Colonic mucosa (tissue), 4 donors: ENCODE results near the gene PCBP2. TPM values are rescaled to one million over a fixed set of nuclear protein-coding genes. Genes with fewer than 3 reads are reported as not detected.

Experiments
- DNase-seq: peaks from one replicate; pipeline ENCODE4 v3.0.0-alpha.2; 2020
- H3K27ac ChIP-seq: fragments of 200-600 bp; one replicate; pipeline ENCODE4 v1.8.0; 2021
- H3K27me3 ChIP-seq: fragments of 200-600 bp; one replicate; pipeline ENCODE4 v1.8.0; 2021
- H3K36me3 ChIP-seq: fragments of 200-600 bp; one replicate; pipeline ENCODE4 v1.8.0; 2021
- H3K4me1 ChIP-seq: fragments of 200-600 bp; one replicate; pipeline ENCODE4 v1.8.0; 2021; ENCODE audit warnings: mild to moderate bottlenecking
- H3K4me3 ChIP-seq: fragments of 200-600 bp; one replicate; pipeline ENCODE4 v1.8.0; 2021
- H3K9ac ChIP-seq, 2 donors: one replicate each; pipeline ENCODE4 v1.7.0; 2013; ENCODE audit warnings: control low read depth in 2 of 2, low read depth in 2 of 2, low read length in 2 of 2
- H3K9me3 ChIP-seq: fragments of 200-600 bp; one replicate; pipeline ENCODE4 v1.8.0; 2021
- CTCF ChIP-seq: fragments of 200-600 bp; IDR thresholded peaks from one replicate; pipeline ENCODE4 v1.8.0; 2022; ENCODE audit warnings: antibody characterized with exemption, mild to moderate bottlenecking
- intact Hi-C: fragments of 100-400 bp; cut with DNase I; formaldehyde crosslinking; loops from one replicate; pipeline ENCODE4 v1.14.1; 2022
- total RNA-seq, 2 donors: library from RNA; stranded (reverse); fragmentation: NEBNext Ultra II Directional in 1 of 2; extraction: Animal tissue kit (Norgen Biotek cat#: 25700) in 1 of 2; gene quantifications; one replicate each; pipeline ENCODE4 v1.2.1, GENCODE V29; 2021
- donor health status: healthy.
- donor health status: DM: no; HTN: no; CAD: no.
- donor health status: DM: no; HTN: no; CAD: no.

Gene PCBP2
- total RNA-seq, 2 donors from 2014 or later: 579 to 596 TPM

DNA sequence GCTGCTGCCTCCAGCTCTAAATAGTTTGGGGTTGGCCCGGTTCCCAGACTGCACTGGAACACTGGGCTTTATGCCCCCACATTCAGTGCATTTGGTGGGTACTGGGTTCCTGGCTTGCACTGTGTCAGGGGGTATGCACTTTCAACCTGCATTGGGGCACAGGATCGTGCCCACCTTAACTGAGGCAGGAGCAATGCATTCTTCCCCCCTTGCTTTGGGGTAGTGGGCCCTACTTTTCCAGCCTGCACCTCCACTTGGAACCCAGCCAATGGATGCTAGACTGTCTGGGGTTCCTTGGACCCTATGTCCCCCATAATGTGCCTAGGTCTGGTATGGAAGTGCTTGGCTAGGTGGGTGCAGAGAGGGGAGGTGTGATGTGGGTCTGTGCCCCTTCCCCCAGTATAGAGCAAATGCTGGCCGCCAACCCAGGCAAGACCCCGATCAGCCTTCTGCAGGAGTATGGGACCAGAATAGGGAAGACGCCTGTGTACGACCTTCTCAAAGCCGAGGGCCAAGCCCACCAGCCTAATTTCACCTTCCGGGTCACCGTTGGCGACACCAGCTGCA, 49.8 kb downstream of the PCBP2 start:
- Histone ChIP-seq H3K27me3 (no peaks in the 10 kb centered on the region), H3K36me3 (no peaks in the 10 kb centered on the region), H3K9ac (peak overlapping the region; percentile 73 to 96), H3K4me3 (peak overlapping the region; percentile 69), H3K4me1 (peaks cover 11% of the 10 kb centered on the region), H3K9me3 (no peaks in the 10 kb centered on the region), H3K27ac (peak overlapping the region; percentile 97)
- no peak for TF ChIP-seq CTCF
- DNase-seq: no peak
- intact Hi-C loops: loop anchor here (10.0 kb wide), 2 partner anchors 47 to 167 kb away; partner anchors contain the start of genes PCBP2 and SP7

DNA sequence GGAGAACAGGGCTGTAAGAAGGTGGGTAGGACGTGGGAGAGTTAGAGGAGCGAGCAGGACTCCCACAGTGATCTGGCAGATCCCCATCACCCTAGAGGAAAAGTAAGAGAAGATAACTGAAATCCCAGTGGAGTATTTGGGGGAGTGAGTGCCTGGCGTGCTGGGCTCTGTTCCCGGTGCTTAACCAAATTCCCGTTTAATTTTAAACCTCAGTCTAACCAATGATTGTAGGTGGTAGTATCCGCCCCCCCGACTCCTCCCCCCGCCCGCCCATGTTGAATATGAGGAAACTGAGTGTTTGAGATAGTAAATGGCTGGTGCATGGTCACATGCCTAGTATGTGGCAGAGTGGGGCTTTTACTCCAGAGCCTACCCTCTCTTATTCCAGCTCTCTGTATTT, 50.4 kb downstream of the PCBP2 start:
- H3K4me1 ChIP-seq: peaks cover 11% of the 10 kb centered on the region
- intact Hi-C loops: loop anchor here (10.0 kb wide), 2 partner anchors 48 to 168 kb away; partner anchors contain the start of genes PCBP2 and SP7
- no peak for TF ChIP-seq CTCF
- peak overlapping the region; percentile 73 to 96 for H3K9ac ChIP-seq
- H3K9me3 ChIP-seq: no peaks in the 10 kb centered on the region
- DNase-seq: no peak
- no peaks in the 10 kb centered on the region for H3K36me3 ChIP-seq
- no peak overlapping the region for H3K27ac ChIP-seq
- no peak overlapping the region for H3K4me3 ChIP-seq
- H3K27me3 ChIP-seq: no peaks in the 10 kb centered on the region

DNA sequence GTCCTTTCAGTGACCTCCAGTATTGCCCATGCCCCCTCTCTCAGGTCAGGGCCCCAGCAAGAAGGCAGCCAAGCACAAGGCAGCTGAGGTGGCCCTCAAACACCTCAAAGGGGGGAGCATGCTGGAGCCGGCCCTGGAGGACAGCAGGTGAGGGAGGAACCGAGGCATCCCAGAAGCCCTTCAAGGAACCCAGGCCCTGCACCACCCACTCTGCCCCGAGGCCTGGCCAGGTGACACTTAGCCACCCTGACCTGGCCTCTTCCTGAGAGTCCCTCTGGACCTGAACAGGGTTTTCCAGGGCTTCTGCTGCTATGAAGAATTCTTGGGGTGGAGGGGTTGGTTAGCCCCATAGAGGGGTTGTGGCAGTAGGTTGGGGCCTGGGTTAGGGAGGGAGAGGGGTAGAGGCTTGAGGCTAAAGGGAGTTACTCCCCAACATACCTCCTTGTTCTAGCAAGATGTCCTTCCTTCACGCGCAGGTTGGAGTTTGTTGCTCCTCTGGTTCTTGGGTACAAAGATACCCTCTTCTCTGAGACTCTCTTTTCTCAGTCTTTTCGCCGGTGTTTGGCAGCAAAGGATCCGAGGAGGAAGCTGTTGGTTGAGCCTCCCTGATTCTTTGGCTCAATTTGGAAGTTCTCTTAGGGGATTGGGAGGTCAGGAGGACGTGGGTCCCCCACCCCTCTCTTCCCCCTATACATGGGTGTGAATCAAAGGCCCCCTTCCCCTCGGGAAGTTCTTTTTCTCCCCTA, 51.3 kb downstream of the PCBP2 start:
- no peaks in the 10 kb centered on the region for H3K36me3 ChIP-seq

DNA sequence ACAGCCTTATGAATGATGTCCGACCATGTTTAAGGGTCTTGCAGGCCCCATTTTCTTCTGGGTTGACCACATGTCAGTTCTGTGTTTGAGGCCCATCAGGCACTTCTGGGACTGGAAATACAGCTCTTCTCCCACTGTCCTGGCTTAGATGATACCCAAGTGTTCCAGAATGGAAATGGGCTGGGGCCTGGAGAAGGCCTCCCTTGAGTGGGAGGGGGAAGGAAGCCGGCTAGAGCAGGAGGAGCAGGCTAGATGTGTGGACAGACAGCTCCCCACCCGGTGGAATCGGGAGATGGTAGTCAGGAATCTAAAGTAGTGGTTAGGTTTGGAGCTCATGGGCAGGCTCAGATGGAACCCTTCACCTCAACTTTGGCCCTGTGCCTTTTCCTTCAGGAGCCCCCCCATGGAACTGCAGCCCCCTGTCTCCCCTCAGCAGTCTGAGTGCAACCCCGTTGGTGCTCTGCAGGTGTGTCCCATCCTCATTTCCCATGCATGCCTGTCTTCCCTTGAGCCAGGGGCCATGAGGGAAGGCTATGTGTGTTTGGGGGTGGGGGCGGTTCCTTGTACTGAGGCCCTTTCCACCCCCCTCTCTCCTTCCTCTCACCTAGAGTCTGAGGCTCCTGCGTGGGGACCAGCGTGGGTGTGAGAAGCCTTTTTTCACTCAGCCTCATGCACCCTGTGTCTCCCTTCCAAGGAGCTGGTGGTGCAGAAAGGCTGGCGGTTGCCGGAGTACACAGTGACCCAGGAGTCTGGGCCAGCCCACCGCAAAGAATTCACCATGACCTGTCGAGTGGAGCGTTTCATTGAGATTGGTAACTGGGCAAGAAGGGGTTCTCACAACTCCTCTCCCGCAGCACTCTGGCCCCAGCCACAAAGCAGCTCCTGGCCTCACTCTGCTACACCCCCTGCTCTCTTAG, 52.4 kb downstream of the PCBP2 start:
- Histone ChIP-seq H3K36me3 (no peaks in the 10 kb centered on the region), H3K4me3 (no peak overlapping the region), H3K4me1 (peaks cover 11% of the 10 kb centered on the region), H3K27me3 (no peaks in the 10 kb centered on the region), H3K27ac (no peak overlapping the region), H3K9ac (no peak overlapping the region), H3K9me3 (no peaks in the 10 kb centered on the region)
- DNase-seq: no peak
- no peak for TF ChIP-seq CTCF
- intact Hi-C loops: loop anchor here (10.0 kb wide), 2 partner anchors 49 to 169 kb away; partner anchors contain the start of genes PCBP2 and SP7

More for the DNA sequence above, 51.3 kb downstream of the PCBP2 start:
- DNase-seq: no peak
- Histone ChIP-seq H3K4me3 (no peak overlapping the region), H3K4me1 (peaks cover 11% of the 10 kb centered on the region), H3K27me3 (no peaks in the 10 kb centered on the region), H3K9ac (no peak overlapping the region), H3K27ac (no peak overlapping the region), H3K9me3 (no peaks in the 10 kb centered on the region)
- intact Hi-C loops: loop anchor here (10.0 kb wide), 2 partner anchors 48 to 168 kb away; partner anchors contain the start of genes PCBP2 and SP7
- TF ChIP-seq CTCF: no peak

DNA sequence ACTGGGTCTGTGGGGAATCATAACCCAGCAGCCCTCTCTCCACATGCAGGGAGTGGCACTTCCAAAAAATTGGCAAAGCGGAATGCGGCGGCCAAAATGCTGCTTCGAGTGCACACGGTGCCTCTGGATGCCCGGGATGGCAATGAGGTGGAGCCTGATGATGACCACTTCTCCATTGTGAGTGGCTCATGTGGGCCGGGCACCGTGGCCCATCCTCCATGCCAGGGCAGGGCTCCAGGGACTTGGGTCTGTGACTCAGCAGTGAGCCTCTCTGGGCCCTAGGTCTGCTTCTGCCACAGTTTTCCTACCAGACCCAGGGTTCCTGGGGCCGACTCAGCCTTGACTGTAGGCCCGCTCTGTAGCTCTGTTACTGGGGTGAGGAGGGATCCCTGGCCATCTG, 53.2 kb downstream of the PCBP2 start:
- no peak overlapping the region for H3K9ac ChIP-seq
- H3K4me3 ChIP-seq: no peak overlapping the region
- DNase-seq: no peak
- H3K9me3 ChIP-seq: no peaks in the 10 kb centered on the region
- no peaks in the 10 kb centered on the region for H3K27me3 ChIP-seq
- intact Hi-C loops: loop anchor here (10.0 kb wide), 2 partner anchors 50 to 170 kb away; partner anchors contain the start of genes PCBP2 and SP7
- no peaks in the 10 kb centered on the region for H3K36me3 ChIP-seq
- peaks cover 11% of the 10 kb centered on the region for H3K4me1 ChIP-seq
- TF ChIP-seq CTCF: no peak
- H3K27ac ChIP-seq: no peak overlapping the region
